ENCODE results near the gene DCAF5.

Gene DCAF5

DNA sequence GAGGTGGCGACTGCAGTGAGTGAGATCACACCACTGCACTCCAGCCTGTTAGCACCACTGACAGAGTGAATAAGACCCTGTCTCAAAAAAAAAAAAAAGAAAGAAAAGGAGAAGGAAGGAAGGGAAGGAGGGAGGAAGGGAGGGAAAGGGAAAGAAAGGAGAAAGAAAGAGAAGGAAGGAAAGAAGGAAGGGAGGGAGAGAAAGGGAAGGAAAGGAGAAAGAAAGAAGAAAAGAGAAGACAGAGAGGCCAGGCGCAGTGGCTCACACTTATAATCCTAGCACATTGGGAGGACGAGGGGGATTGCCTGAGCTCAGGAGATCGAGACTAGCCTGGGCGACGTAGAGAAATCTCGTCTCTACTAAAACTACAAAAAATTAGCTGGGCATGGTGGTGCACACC is 13.2 kb downstream of the DCAF5 start:
- no peak for DNase-seq

DNA sequence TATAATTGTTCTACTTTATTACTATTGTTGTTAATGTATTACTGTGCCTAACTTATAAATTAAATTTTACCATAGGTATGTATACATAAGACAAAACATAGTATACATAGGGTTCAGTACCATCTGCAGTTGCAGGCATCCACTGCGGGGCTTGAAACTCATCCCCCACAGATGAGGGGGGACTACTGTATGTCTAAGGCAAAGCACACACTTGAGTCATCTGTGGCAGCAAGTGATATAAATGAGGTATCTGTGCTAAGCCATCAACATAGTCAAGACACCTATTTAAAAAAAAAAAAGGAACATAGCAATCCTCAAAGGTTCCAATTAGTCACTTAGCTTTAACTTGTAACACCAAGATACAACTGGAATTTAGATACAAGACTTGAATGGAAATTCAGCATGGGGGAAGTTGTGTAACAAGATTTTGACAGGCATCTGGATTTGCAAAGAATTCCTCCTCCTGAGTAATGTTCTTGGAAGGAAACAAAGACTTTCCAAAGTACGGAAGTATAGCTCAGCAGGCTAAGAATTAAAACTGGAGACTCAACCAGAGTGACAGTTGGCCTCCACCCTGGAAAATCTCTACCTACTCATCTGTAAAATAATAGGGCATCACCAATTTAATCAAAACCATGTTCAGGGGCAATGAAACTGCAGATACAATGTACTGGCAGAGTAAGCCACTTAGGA is 14.9 kb downstream of the DCAF5 start:
- DNase-seq: peak; percentile 37

DNA sequence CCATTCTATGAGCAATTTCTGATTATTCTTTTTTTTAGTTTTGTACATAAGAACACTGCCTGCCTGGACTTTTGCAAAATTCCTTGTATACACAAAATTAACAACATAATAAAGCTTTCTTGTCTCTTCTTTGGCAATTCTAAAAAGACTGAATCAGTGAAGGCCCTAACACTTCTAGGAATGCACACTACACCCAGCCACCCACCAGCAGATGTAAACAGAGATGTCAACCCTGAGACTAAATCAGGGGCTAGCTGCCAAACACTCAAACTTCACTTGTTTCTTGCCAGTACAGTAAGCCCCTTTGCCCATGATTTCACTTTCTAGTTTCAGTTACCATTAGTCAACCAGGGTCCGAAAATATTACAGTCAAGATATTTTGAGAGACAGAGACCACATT is 15.5 kb downstream of the DCAF5 start:
- no peak for DNase-seq

DNA sequence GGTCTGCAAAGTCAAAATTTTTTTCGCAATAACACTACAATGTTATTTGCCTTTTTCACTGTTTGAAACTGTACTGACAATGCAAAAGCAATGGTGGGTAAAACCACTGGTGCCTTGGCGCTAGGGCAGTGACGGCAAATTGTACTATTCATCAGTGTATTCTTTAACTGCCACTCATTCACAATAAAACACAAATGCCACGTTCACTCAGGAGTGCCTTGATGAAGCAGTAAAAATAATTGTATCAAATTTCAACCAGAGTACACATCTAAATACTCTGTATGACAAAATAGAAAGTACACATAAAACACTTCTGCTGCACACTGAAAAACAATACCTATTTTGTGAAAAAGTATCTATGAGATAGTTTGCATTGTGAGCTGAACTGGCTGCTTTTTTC is 17.8 kb downstream of the DCAF5 start:
- no peak for DNase-seq

DNA sequence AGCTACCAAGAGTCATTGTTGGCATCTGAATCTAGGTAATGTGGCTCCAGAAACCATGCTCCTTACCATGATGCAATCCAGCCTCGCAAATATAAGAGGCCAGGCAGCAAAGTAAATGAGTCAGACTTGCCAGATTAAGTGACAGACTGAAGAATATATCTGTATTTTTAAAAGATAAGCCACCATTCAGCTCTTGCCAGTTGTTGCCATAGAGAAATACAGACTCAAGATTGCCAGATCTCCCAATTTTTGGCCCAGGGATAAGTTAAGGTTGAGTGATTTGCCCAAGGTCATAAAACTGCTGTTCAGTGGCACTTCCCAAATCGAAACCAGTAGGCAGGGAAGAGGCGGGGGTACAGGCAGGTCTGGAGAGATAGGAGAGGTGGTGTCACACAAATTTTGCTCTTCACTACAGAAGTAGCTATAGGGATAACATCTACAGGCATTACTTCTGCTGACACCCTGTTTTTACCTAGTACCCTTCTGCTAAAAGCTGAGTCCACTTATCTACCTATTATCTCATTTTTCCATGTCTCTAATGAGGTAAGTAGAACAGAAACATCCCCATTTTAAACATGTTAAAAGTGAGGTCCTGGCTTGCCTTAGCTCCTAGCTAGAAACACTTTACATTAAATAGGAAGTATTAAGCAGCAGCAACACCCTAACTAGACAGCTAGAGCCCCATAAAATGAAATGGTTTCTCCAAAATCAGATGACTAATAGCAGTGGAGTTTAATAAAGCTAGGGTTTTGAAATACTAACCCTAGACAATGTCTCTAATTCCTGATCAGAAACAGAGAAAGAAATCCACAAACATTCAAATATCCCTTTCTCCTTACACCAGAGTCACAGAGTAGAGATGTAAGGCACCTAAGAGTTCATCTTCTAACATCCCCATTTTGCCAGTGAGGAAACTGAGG is 19.5 kb downstream of the DCAF5 start:
- no peak for DNase-seq

DNA sequence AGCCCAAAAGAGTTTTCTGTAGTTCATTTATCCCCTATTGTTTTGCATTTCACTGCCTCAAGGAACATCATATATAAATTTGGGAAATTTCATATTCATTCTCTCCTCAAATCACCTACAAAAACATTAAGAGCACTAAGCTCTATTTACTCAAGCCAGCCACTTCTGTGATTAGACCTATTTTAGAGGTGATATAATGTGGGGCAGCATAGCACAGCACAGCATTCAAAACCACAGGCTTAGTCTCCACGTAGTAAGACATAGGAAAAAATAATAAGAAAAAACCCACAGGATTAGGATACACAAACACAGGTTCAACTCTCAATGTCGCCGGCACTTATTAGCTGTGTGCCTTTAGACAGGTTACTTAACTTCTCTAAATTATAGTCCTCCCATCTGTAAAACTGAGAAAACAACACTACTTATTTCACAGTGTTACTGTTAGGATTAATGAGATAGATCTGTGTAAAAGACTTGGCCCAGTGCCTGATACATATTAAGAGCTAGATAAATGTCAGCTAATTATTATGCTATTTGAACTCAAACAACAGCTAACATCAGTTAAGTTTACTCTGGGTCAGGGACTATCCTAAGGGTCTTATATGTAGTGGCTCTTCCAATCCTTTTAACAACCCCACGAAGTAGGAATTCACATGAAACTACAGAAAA is 20.3 kb downstream of the DCAF5 start:
- DNase-seq: no peak

DNA sequence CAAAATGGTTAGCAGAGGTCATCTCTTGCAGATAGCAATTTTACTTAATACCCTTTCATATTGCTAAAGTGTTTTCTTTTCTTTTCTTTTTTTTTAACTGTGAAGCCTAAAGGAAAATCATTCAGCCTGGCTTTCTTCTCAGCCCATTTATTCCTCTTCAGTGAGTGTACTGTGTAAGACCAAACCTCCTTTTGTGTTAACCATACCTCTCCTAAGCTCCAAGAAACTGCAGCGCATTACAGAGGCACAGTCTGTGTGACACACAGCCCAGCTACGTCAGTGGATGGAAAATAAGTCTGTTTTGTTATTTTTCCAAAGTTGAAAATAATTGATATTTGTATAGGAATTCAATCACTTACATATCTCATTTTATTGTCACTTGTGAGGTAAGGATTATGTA is 21.7 kb downstream of the DCAF5 start:
- DNase-seq: no peak

DNA sequence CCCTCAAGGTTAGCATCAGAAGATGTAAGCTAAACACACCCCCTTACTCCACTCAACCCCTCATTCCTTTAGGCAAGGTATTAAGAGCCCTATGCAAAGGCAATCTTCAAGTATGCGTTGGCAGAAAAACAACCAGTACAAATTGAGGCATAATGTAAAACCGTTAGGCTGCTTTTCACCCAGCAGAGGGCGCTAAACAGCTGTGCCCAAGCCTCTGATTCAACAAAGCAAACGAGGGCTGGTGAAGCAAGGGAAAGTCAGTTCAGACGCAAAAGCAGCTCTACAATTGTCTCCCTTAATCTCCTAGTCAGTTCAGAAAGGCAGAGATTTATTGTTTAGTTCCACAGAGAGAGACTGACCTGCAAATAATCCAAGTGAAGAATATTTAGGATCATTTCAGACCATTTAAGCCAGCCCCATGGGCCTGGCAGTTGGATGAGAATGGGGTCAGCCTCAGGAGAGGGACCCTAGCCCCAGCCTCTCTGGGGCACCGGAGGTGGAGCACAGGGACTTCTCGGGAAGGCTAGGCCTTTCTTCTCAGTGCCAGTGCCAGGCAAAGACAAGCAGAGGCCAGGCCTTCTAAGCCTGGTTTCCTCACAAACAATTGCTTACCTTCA is 23.5 kb downstream of the DCAF5 start:
- peak; percentile 94 for DNase-seq

DNA sequence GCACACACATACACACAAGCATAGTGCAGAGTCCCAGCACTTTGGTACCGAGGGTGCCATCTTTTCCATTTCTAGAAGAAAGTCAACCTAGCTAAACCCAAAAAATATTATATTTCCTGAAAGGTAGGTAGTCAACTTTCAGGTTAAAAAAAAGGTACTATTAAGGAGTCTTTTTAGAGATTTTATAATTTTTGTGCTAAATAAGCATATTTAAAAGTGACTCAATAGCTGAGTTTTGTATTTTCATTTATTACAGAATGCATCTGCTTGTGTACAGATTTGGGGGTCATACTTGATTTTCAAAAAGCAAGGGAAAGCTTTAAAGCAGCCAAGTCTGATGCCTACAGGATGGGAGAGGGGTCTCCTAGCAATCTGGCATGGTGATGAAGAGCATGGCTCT is 34.6 kb downstream of the DCAF5 start:
- DNase-seq: no peak

DNA sequence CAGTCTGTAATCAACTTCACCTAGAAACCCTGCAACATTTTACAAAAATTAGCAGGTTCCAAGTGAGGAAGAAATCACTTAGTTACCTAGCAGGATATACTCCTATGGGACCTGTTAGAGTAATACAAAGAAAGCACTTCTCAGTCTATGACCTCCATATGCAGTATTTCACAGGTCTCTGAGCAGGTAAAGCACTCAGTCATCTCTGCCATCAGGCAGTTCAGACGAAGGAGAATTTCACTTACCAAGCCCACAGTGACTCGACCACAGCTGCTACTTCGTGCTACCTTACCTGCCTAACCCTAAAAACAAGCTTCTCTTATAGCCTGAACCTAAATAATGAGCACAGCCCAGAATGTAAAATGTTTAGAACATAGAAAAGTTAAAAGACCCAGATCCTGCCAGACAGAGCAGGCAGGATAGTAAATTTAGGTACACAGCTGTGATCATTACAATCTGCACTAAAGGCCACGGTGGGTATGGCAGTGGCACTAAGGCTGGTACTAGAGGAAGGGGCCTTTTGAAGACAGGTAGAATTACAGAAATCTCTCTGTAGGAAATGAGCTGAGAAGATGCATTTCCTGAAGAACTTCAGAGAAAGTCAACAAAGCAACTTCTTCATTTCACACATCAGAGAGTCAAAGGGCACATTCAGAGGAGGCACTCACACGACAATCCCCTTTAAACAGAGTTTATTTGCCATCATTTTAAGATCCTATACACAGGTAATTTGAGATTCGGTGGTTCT is 35.7 kb downstream of the DCAF5 start:
- no peak for DNase-seq

DNA sequence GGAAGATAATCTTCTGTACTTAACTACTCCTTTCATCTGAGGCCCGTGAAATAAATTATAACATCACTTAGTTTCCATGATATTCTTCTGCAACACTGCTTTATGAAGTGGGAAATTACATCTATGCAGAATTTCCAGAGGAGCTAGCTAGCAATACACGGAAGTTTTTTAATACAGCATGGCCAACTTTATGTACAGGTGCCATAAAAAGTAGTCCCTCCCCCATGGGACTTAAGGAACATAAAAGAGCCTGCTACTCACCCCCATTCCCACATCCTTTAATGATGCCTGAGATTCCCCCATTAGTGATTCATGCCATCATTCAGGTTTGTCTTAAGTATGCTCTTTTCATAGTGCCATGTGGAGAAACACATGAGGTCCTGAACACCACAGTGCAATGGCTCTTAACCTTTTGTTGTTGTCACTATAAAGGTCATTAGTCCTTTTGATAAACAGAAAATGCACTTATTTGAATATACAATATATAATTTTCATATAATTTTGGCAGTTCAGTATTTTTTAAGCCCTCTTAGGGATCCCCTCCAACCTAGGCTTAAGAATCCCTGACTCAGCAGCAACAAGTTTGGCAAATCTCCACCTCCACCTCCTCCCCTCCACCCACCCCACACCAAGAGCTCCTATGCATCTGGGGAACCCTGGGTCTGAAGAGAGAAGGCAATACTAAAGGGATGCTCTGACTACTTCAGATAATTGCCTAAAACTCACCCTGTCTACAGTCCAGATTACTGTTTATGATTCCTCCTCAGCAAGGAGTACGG is 37.3 kb downstream of the DCAF5 start:
- no peak for DNase-seq

DNA sequence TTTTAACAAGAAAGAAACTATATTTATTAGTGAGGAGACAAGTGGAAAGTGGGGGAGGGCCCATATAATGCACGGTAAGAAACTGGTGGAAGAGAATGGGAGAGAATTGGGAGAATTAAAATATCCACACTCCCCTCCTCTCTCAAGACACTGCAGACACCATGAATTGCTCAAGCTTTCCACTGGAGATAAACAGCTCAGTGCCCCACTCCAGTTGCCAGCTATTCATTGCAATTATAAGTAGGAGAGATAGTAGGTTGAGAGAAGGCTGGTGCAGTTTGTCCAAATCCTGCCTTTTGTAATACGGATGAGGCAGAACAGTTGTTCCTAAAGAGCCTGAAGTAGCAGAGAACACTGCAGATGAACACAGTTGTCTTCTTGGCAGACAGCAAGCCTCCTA is 38.2 kb downstream of the DCAF5 start:
- DNase-seq: no peak

DNA sequence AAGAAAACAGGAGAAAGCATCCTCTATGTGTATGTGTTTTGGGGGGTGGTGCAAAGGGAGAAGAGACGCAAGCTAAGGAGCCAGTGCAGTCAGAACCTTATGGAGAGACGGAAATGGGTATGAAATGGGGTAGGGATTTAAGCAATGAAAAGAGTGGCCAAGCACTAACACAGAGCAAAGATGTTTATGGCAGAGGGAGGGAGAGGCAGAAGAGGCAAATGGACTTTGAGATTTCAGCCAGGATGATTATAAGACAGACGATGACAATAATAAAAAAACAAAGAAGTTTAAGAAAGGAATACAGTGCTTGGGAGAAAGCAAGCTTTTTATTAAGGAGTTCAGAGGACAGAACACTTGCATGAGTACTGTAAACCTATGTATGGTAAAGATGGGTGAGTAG is 44.6 kb downstream of the DCAF5 start:
- no peak for DNase-seq

DNA sequence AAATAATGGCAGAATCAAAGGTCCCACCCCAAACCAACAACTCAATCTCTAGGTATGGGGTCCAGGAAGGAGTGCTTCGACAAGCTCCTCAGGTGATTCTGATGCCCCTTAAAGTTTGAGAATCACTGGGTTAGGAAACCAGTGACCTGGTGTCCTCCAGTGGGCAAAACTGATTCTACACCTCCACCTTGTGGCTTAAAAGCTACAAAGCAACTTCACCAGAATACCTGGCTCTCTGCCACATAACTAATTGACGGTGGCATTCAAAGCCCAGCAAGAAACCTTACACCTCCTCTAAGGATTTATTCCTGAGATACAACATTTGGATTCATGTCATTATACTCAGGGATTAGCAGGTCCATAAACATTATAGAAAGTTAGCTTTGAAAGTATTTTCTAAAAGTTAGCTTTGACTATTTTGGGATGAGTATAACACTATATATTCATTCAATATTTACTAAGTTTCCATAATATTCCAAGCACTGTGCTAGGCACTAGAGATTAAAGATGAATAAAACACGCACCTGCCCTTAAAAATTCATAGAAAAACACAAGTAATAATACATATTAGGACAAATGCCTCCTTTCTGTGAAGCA is 45.4 kb downstream of the DCAF5 start:
- peak; percentile 69 for DNase-seq

DNA sequence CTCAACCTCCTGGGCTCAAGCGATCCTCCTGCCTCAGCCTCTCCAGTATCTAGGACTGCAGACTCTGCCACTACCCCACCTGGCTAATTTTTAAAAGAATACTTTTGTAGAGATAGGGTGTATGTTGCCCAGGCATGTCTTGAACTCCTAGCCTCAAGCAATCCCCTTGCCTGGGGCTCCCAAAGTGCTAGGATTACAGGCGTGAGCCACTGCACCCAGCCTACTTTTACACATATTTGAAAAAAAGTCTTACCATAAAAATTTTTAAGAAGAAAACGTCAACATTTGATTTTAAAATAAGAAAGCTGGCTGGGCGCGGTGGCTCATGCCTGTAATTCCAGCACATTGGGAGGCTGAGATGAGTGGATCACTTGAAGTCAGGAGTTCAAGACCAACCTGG is 46.5 kb downstream of the DCAF5 start:
- DNase-seq: no peak

DNA sequence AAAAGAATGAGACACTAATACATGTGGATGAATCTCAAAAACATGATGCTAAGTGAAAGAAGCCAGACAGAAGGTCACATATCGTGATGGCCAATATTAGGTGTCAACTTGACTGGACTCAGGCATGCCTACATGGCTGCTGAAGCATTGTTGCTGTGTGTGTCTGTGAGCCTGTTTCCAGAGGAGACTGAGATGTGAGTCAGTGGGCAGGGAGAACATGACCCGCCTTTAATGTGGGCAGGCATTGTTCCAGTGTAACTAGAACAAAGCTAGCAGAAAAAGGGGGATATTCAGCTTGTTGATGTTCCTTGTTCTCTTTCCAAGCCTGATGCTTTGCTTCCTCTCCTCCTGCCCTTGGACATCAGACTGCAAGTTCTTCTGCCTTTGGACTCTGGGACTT is 47.6 kb downstream of the DCAF5 start:
- no peak for DNase-seq

DNA sequence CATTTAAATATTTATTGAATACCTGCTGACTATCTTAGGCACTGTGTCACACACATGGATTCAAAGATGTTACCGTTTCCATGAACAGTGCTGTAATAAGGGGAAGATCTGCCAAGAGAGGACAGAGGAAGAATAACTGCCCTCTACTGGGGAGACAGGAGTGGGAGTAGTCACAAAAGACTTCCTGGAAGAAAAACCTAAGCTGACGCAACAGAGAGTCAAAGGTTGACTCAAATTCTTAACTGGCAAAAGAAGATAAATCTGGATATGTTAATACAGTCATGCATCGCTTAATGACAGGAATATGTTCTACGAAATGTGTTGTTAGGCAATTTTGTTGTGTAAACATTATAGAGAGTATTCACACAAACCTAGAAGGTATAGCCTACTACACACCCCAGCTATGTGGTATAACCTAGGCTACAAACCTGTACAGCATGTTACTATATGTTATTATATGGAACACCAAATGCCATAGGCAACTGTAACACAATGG is 51.5 kb downstream of the DCAF5 start:
- peak; percentile 34 for DNase-seq

DNA sequence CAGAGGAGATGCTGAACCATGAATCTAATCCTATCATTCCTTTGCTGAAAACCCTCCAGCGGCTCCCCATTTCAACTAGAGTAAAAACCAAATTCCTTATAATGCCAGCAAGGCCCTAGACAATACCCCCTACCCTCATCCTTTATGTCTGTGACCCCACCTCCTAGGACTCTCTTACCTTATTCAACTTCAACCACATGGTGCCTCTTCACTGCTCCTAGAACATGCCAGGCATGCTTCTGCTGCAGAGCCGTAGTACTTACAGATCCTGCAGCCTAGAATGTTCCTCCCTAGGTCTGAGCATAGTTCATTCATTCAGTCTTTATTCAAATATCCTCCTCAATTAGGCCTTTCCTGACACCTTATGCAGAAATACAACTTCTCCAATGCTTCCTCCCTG is 54.9 kb downstream of the DCAF5 start:
- DNase-seq: no peak

DNA sequence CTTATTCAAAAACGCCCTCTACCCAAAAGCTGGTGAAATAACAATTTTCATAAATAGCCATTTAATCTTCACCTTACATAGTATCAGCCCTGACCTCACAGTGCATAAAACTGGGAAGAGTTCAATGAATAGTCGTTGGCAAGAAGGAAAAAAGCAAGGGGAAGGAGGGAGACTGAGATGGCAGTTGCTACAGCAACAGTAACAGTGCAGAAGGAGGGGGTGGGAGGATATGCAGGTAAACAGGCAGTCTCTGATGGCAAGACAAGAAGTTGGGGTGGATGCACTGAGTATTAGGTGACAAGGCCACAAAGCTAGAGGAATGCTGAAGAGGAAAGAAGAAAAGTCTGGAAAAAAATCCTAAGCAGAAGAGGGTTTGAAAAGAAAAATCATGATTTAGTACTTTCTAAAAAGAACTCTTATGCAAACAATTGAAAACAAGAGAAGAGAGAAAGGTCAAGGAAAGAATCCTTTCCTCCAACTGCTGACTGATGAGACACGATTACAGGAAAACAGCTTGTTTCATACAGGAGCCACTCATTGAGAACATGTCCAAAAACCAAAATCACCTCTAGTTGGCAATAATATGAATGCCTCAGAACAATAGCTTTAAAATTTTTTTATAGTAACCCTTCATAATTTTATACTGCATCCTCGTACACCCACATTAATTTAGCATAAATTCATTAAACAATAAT is 56.0 kb downstream of the DCAF5 start:
- no peak for DNase-seq

DNA sequence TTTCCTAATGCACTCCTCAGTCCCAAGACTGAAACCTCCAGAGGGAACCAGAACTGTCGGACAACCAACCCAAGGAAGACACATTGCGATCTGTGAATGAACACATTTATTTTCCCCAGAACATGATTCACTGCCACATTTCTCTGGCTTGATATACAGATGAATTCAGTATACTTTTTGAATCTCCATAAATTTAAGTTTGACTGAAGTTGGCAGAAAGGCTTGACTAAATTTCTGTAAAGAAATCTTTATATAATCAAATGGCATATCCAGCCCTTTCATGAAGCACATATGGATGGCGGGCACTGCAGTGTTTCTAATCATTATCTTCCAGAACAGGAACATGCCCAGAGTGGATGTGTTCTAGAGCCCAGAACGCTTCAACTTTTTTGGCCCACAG is 56.7 kb downstream of the DCAF5 start:
- DNase-seq: no peak

DNA sequence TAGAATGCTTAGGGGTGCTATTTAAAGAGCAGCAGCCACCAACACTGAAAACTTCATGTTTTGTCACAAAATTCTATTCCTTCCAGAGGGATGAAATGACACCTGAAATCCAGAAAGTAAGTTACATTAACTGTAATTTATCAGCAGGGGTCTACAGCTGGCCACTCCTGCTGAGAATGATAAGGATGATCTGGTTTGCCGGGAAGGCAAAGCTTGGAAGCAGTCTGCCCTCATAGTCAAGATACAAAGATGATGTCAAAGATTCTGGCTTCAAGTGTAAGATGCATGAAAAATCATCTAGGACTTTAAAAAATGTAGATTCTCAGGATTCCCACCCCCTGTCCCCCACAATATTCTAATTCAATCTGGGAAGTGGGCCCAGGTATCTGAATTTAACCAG is 58.4 kb downstream of the DCAF5 start:
- no peak for DNase-seq
